ENCODE results near the gene UMODL1.

UMODL1 gene

GRCh38 chr21:42083361-42083690 is 12.2 kb downstream of the UMODL1 start:
- H3K36me3 ChIP-seq (ENCODE audit: control insufficient read depth, insufficient read depth, low read length): no peaks in the 10 kb centered on the region
- H3K9me3 ChIP-seq (ENCODE audit: control insufficient read depth, insufficient read depth, low read length): no peaks in the 10 kb centered on the region
- H3K27ac ChIP-seq (ENCODE audit: low read depth, low read length): no peak overlapping the region
- no peak overlapping the region for H3K9ac ChIP-seq (ENCODE audit: low read depth, low read length)
- no peaks in the 10 kb centered on the region for H3K27me3 ChIP-seq (ENCODE audit: control insufficient read depth, insufficient read depth, low read length)
- no peaks in the 10 kb centered on the region for H3K4me1 ChIP-seq (ENCODE audit: control insufficient read depth, insufficient read depth, low read length)
- H3K4me3 ChIP-seq (ENCODE audit: low read depth, low read length): no peak overlapping the region

DNA sequence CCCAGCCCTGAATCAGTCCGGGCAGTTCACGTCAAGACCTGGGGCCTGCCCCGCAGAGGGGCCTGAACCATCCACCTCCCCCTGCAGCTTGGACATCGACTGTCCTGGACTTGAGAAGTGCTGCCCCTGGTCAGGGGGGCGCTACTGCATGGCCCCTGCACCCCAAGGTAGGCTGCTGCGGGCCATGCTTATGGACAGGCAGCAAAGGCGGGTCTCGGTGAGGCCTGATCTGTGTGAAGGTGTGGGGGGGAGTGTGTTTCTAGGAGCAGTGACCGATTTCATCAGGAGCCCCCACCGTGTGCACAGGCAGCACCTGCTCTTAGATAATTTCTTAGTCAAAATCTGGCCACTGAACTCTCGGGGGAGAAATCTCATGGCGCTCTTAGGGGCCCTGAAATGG is 13.0 kb downstream of the UMODL1 start:
- no peaks in the 10 kb centered on the region for H3K27me3 ChIP-seq (ENCODE audit: control insufficient read depth, insufficient read depth, low read length)
- no peaks in the 10 kb centered on the region for H3K9me3 ChIP-seq (ENCODE audit: control insufficient read depth, insufficient read depth, low read length)
- no peaks in the 10 kb centered on the region for H3K36me3 ChIP-seq (ENCODE audit: control insufficient read depth, insufficient read depth, low read length)
- no peak overlapping the region for H3K9ac ChIP-seq (ENCODE audit: low read depth, low read length)
- no peak overlapping the region for H3K4me3 ChIP-seq (ENCODE audit: low read depth, low read length)
- no peaks in the 10 kb centered on the region for H3K4me1 ChIP-seq (ENCODE audit: control insufficient read depth, insufficient read depth, low read length)
- no peak overlapping the region for H3K27ac ChIP-seq (ENCODE audit: low read depth, low read length)

- no peaks in the 10 kb centered on the region for H3K4me1 ChIP-seq (ENCODE audit: control insufficient read depth, insufficient read depth, low read length)
- no peak overlapping the region for H3K4me3 ChIP-seq (ENCODE audit: low read depth, low read length)
- H3K9ac ChIP-seq (ENCODE audit: low read depth, low read length): no peak overlapping the region
- no peaks in the 10 kb centered on the region for H3K9me3 ChIP-seq (ENCODE audit: control insufficient read depth, insufficient read depth, low read length)
- no peak overlapping the region for H3K27ac ChIP-seq (ENCODE audit: low read depth, low read length)
- no peaks in the 10 kb centered on the region for H3K36me3 ChIP-seq (ENCODE audit: control insufficient read depth, insufficient read depth, low read length)
- no peaks in the 10 kb centered on the region for H3K27me3 ChIP-seq (ENCODE audit: control insufficient read depth, insufficient read depth, low read length)
Observed at GRCh38 chr21:42085246-42086077, 14.3 kb downstream of the UMODL1 start.

DNA sequence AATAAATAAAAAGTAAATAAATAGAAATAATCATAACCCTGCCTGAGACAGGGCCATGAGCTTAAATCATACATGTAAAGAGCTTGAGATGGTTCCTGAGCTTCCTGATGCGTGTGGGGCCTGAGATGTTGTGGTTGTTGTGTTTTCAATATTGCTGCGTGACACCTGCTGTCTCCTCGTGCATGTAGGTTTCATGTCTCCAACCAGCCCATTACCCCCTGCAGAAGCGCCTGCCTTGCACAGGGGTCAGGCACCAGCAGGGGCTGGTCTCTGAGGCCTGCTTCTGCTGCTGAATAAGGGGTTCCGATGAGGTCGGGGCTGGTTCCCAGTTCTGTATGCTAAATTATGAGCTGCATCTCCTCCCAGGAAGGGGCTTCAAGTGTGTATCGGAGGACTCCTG is 15.9 kb downstream of the UMODL1 start:
- H3K36me3 ChIP-seq (ENCODE audit: control insufficient read depth, insufficient read depth, low read length): no peaks in the 10 kb centered on the region
- no peak overlapping the region for H3K9ac ChIP-seq (ENCODE audit: low read depth, low read length)
- H3K27me3 ChIP-seq (ENCODE audit: control insufficient read depth, insufficient read depth, low read length): peaks cover 8% of the 10 kb centered on the region; the same call in 1 of the 2 replicates
- peaks cover 3% of the 10 kb centered on the region for H3K4me1 ChIP-seq (ENCODE audit: control insufficient read depth, insufficient read depth, low read length)
- H3K9me3 ChIP-seq (ENCODE audit: control insufficient read depth, insufficient read depth, low read length): no peaks in the 10 kb centered on the region
- H3K4me3 ChIP-seq (ENCODE audit: low read depth, low read length): no peak overlapping the region
- H3K27ac ChIP-seq (ENCODE audit: low read depth, low read length): no peak overlapping the region

- peaks cover 13% of the 10 kb centered on the region for H3K4me1 ChIP-seq (ENCODE audit: control insufficient read depth, insufficient read depth, low read length)
- peaks cover 8% of the 10 kb centered on the region; the same call in 1 of the 2 replicates for H3K27me3 ChIP-seq (ENCODE audit: control insufficient read depth, insufficient read depth, low read length)
- H3K9me3 ChIP-seq (ENCODE audit: control insufficient read depth, insufficient read depth, low read length): no peaks in the 10 kb centered on the region
- H3K36me3 ChIP-seq (ENCODE audit: control insufficient read depth, insufficient read depth, low read length): no peaks in the 10 kb centered on the region
- H3K4me3 ChIP-seq (ENCODE audit: low read depth, low read length): no peak overlapping the region
- H3K27ac ChIP-seq (ENCODE audit: low read depth, low read length): no peak overlapping the region
- H3K9ac ChIP-seq (ENCODE audit: low read depth, low read length): no peak overlapping the region
Observed at GRCh38 chr21:42088148-42088547, 17.0 kb downstream of the UMODL1 start.

GRCh38 chr21:42088658-42089057 is 17.5 kb downstream of the UMODL1 start:
- H3K36me3 ChIP-seq (ENCODE audit: control insufficient read depth, insufficient read depth, low read length): no peaks in the 10 kb centered on the region
- no peak overlapping the region for H3K4me3 ChIP-seq (ENCODE audit: low read depth, low read length)
- H3K27ac ChIP-seq (ENCODE audit: low read depth, low read length): no peak overlapping the region
- H3K9me3 ChIP-seq (ENCODE audit: control insufficient read depth, insufficient read depth, low read length): no peaks in the 10 kb centered on the region
- peaks cover 8% of the 10 kb centered on the region; the same call in 1 of the 2 replicates for H3K27me3 ChIP-seq (ENCODE audit: control insufficient read depth, insufficient read depth, low read length)
- H3K4me1 ChIP-seq (ENCODE audit: control insufficient read depth, insufficient read depth, low read length): peaks cover 13% of the 10 kb centered on the region
- no peak overlapping the region for H3K9ac ChIP-seq (ENCODE audit: low read depth, low read length)

DNA sequence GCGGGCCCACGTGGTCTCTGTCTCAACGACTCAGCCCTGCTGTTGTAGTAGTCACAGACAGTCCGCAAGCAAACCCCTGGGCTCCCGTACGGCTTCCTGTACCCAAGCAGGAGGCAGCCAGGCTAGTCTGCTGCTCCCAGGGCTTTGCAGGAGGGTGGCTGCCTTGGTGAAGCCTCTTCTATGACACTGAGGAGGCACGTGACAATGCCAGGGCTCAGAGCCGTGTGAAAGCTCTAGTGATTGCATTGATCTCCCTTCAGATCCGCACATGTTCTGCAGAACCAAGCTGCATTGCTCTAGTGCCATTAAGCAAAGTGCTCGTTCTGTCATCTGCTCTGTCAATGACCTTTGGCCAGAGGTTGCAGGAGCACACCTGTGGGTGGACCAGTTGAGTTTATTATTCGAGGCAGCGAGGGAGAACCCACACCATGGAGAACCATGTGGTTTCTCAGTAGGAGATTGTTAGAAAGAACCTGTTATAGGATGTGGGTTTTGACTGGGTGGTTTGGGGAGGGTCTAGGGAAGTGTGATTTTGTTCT is 18.0 kb downstream of the UMODL1 start:
- Histone ChIP-seq H3K36me3 (ENCODE audit: control insufficient read depth, insufficient read depth, low read length) (no peaks in the 10 kb centered on the region), H3K27ac (ENCODE audit: low read depth, low read length) (no peak overlapping the region), H3K4me3 (ENCODE audit: low read depth, low read length) (no peak overlapping the region), H3K27me3 (ENCODE audit: control insufficient read depth, insufficient read depth, low read length) (peaks cover 8% of the 10 kb centered on the region; the same call in 1 of the 2 replicates), H3K4me1 (ENCODE audit: control insufficient read depth, insufficient read depth, low read length) (peaks cover 13% of the 10 kb centered on the region), H3K9me3 (ENCODE audit: control insufficient read depth, insufficient read depth, low read length) (no peaks in the 10 kb centered on the region), H3K9ac (ENCODE audit: low read depth, low read length) (no peak overlapping the region)

GRCh38 chr21:42089665-42090310 is 18.7 kb downstream of the UMODL1 start:
- no peak overlapping the region for H3K9ac ChIP-seq (ENCODE audit: low read depth, low read length)
- peaks cover 13% of the 10 kb centered on the region for H3K4me1 ChIP-seq (ENCODE audit: control insufficient read depth, insufficient read depth, low read length)
- no peak overlapping the region for H3K4me3 ChIP-seq (ENCODE audit: low read depth, low read length)
- H3K36me3 ChIP-seq (ENCODE audit: control insufficient read depth, insufficient read depth, low read length): no peaks in the 10 kb centered on the region
- peaks cover 4% of the 10 kb centered on the region; the same call in 1 of the 2 replicates for H3K9me3 ChIP-seq (ENCODE audit: control insufficient read depth, insufficient read depth, low read length)
- H3K27ac ChIP-seq (ENCODE audit: low read depth, low read length): no peak overlapping the region
- H3K27me3 ChIP-seq (ENCODE audit: control insufficient read depth, insufficient read depth, low read length): peaks cover 8% of the 10 kb centered on the region; the same call in 1 of the 2 replicates

DNA sequence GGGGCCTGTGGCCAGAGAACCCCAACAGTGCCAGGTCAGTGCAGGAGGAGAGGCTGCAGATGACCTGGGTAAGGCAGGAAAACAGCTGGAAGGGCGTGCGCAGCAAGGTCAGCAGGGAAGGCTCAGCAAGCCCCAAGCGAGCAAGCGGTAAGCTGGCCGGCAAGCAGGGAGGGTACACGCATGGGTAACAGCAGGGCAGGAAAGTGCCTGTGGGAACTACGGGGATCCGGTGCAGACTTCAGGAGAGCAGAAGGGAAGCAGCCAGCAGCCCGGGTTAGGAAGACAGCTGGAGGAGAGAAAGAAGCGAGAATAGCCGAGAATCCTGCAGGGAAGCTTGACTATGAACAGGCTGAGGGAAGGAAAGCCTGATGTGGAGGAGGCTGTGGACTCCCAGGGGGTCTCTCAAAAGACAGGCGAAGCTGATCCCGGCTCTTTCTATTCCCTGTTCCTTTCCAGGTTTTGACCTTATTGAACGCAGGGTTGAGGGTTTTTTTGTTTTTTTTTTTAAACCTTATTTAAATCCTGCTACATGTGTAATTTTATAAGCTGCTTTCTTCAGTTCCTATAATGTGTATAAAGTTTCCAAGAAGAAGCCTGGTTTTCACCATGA is 20.9 kb downstream of the UMODL1 start:
- Histone ChIP-seq H3K36me3 (ENCODE audit: control insufficient read depth, insufficient read depth, low read length) (no peaks in the 10 kb centered on the region), H3K9me3 (ENCODE audit: control insufficient read depth, insufficient read depth, low read length) (peaks cover 8% of the 10 kb centered on the region; the same call in 1 of the 2 replicates), H3K4me3 (ENCODE audit: low read depth, low read length) (no peak overlapping the region; the same call in 1 of the 2 replicates), H3K27ac (ENCODE audit: low read depth, low read length) (no peak overlapping the region), H3K4me1 (ENCODE audit: control insufficient read depth, insufficient read depth, low read length) (peaks cover 13% of the 10 kb centered on the region), H3K27me3 (ENCODE audit: control insufficient read depth, insufficient read depth, low read length) (peaks cover 8% of the 10 kb centered on the region; the same call in 1 of the 2 replicates), H3K9ac (ENCODE audit: low read depth, low read length) (no peak overlapping the region)

DNA sequence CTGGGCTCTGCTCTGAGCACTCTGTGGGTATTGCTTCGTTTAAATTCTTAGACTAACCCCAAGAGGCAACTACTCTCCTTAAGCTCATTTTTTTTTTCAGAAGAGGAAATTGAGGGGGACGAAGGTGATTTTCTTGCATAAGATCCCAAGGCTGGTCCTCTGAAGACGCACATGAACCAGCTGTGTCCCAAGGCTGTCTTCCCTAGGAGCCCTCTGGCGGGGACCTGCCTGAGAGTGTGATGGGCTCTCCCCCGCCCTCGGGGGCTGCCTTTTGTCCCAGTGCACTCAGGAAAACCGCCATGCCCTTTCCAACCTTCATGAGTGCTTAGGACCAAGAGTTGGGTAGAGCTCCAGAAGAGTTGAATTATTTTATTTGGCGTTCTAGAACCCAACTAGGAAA is 21.7 kb downstream of the UMODL1 start:
- Histone ChIP-seq H3K4me3 (ENCODE audit: low read depth, low read length) (no peak overlapping the region), H3K27ac (ENCODE audit: low read depth, low read length) (no peak overlapping the region), H3K9me3 (ENCODE audit: control insufficient read depth, insufficient read depth, low read length) (peaks cover 8% of the 10 kb centered on the region; the same call in 1 of the 2 replicates), H3K27me3 (ENCODE audit: control insufficient read depth, insufficient read depth, low read length) (peaks cover 8% of the 10 kb centered on the region; the same call in 1 of the 2 replicates), H3K4me1 (ENCODE audit: control insufficient read depth, insufficient read depth, low read length) (peaks cover 13% of the 10 kb centered on the region), H3K36me3 (ENCODE audit: control insufficient read depth, insufficient read depth, low read length) (no peaks in the 10 kb centered on the region), H3K9ac (ENCODE audit: low read depth, low read length) (no peak overlapping the region)

Measured in HUES48 (cell line).